ENCODE data around the gene WDR59. TPM values are rescaled to one million over a fixed set of nuclear protein-coding genes. Genes with fewer than 3 reads are reported as not detected.

The WDR59 gene
- total RNA-seq, 4 donors from 2014 or later, result 29.1 to 112 (median 42.6) TPM

- Histone ChIP-seq H3K36me3 (peaks cover 0 to 34% (median 9%) of the 10 kb centered on the region in 4 donors), H3K4me3 (no peak overlapping the region), H3K9me3 (no peaks in the 10 kb centered on the region), H3K27me3 (no peaks in the 10 kb centered on the region), H3K4me1 (no peaks in the 10 kb centered on the region), H3K27ac (no peak overlapping the region)
- TF ChIP-seq POLR2A (IDR thresholded peaks at IDR 0.05) (no peak), EP300 (IDR thresholded peaks at IDR 0.05; ENCODE audit: low read depth) (no peak), POLR2AphosphoS5 (IDR thresholded peaks at IDR 0.05) (no peak), CTCF (IDR thresholded peaks at IDR 0.05) (no peak)
- intact Hi-C loops (cut with DNase I; ENCODE audit: low total_unique reads) (no loop called here), in situ Hi-C loops (cut with MboI; ENCODE audit: low pct_ligation_motif_present in 1 of 4, low pct_unique_long_range_greater_than_20kb in 1 of 4, low sequenced_read_pairs in 3 of 4) (no loop called here)
- no peak for DNase-seq
- WGBS, 2 donors (ENCODE audit: low coverage in 1 of 2), result 96% methylated on average over 7 of the region's 7 CpGs; no CpG with 5 or more reads in 1 of the 2 donors
Measured at GRCh38 chr16:74950511-74950910, 34.4 kb downstream of the WDR59 start.

- WGBS, 2 donors (ENCODE audit: low coverage in 1 of 2), result 94 to 96% methylated on average over 3 of the region's 3 CpGs
- TF ChIP-seq POLR2AphosphoS5 (IDR thresholded peaks at IDR 0.05) (no peak), CTCF (IDR thresholded peaks at IDR 0.05) (no peak), POLR2A (IDR thresholded peaks at IDR 0.05) (no peak), EP300 (IDR thresholded peaks at IDR 0.05; ENCODE audit: low read depth) (no peak)
- Histone ChIP-seq H3K27me3 (no peaks in the 10 kb centered on the region), H3K9me3 (no peaks in the 10 kb centered on the region), H3K4me1 (no peaks in the 10 kb centered on the region), H3K36me3 (peaks cover 0 to 34% (median 10%) of the 10 kb centered on the region in 4 donors), H3K4me3 (no peak overlapping the region), H3K27ac (no peak overlapping the region)
- in situ Hi-C loops (cut with MboI; ENCODE audit: low pct_ligation_motif_present in 1 of 4, low pct_unique_long_range_greater_than_20kb in 1 of 4, low sequenced_read_pairs in 3 of 4) (no loop called here), intact Hi-C loops (cut with DNase I; ENCODE audit: low total_unique reads) (no loop called here)
- DNase-seq, result no peak
Measured at GRCh38 chr16:74949309-74949708, 35.6 kb downstream of the WDR59 start.

- no peaks in the 10 kb centered on the region for H3K9me3 ChIP-seq
- in situ Hi-C loops (cut with MboI; ENCODE audit: low pct_ligation_motif_present in 1 of 4, low pct_unique_long_range_greater_than_20kb in 1 of 4, low sequenced_read_pairs in 3 of 4), result no loop called here
- WGBS, 2 donors (ENCODE audit: low coverage in 1 of 2), result 98 to 100% methylated on average over 1 to 6 of the region's 6 CpGs
- TF ChIP-seq POLR2A (IDR thresholded peaks at IDR 0.05) (no peak), CTCF (IDR thresholded peaks at IDR 0.05) (no peak), POLR2AphosphoS5 (IDR thresholded peaks at IDR 0.05) (no peak), EP300 (IDR thresholded peaks at IDR 0.05; ENCODE audit: low read depth) (no peak)
- intact Hi-C loops (cut with DNase I; ENCODE audit: low total_unique reads), result no loop called here
- no peak overlapping the region for H3K4me3 ChIP-seq
- no peak for DNase-seq
- H3K4me1 ChIP-seq, result no peaks in the 10 kb centered on the region
- no peak overlapping the region for H3K27ac ChIP-seq
- H3K36me3 ChIP-seq, result peaks cover 0 to 43% (median 14%) of the 10 kb centered on the region in 4 donors
- H3K27me3 ChIP-seq, result no peaks in the 10 kb centered on the region
Measured at GRCh38 chr16:74944466-74944865, 40.5 kb downstream of the WDR59 start.

- Histone ChIP-seq H3K9me3 (no peaks in the 10 kb centered on the region), H3K27me3 (no peaks in the 10 kb centered on the region), H3K36me3 (peaks cover 0 to 43% (median 15%) of the 10 kb centered on the region in 4 donors), H3K4me3 (no peak overlapping the region), H3K27ac (no peak overlapping the region), H3K4me1 (no peaks in the 10 kb centered on the region)
- WGBS, 2 donors (ENCODE audit: low coverage in 1 of 2), result 84 to 100% methylated on average over 2 to 4 of the region's 4 CpGs
- TF ChIP-seq CTCF (IDR thresholded peaks at IDR 0.05) (no peak), EP300 (IDR thresholded peaks at IDR 0.05; ENCODE audit: low read depth) (no peak), POLR2AphosphoS5 (IDR thresholded peaks at IDR 0.05) (no peak), POLR2A (IDR thresholded peaks at IDR 0.05) (no peak)
- in situ Hi-C loops (cut with MboI; ENCODE audit: low pct_ligation_motif_present in 1 of 4, low pct_unique_long_range_greater_than_20kb in 1 of 4, low sequenced_read_pairs in 3 of 4), result no loop called here
- intact Hi-C loops (cut with DNase I; ENCODE audit: low total_unique reads), result no loop called here
- no peak for DNase-seq
Measured at GRCh38 chr16:74942977-74943918, 41.7 kb downstream of the WDR59 start.

Measured in transverse colon (tissue), 4 donors.